HG03039 (cell line): Measurements from ENCODE around the gene UBE2I.
"Not testable (repeated sequence)": the region's sequence is repeated elsewhere in the genome, so short reads cannot be mapped to it uniquely, and the experiment has no call there.

Experiments
- ATAC-seq: cut with Tn5 transposase; IDR thresholded peaks from one replicate; pipeline ENCODE4 v1.9.1; 2021; ENCODE audit warnings: mild to moderate bottlenecking, moderate library complexity; ENCODE audit not compliant: unreplicated experiment

The UBE2I gene

GRCh38 chr16:1308977-1309885, at the start of gene UBE2I:
Gene UBE2I (plus strand): TSS chr16:1309636. CDS start chr16:1314031, 4,395 bp downstream.
- peak; percentile 44 for ATAC-seq

- no peak for ATAC-seq
Observed at GRCh38 chr16:1259760-1260068, 49.7 kb upstream of the UBE2I start.

GRCh38 chr16:1260101-1260680, 49.2 kb upstream of the UBE2I start:
- no peak for ATAC-seq

- no peak for ATAC-seq
Observed at GRCh38 chr16:1261131-1261892, 48.1 kb upstream of the UBE2I start.

- no peak for ATAC-seq
Observed at GRCh38 chr16:1262210-1262845, 47.1 kb upstream of the UBE2I start.

GRCh38 chr16:1262846-1263221, 46.6 kb upstream of the UBE2I start:
- ATAC-seq = no peak

GRCh38 chr16:1263591-1264344, 45.7 kb upstream of the UBE2I start:
- no peak for ATAC-seq

- ATAC-seq = no peak
Observed at GRCh38 chr16:1264345-1265089, 44.9 kb upstream of the UBE2I start.

- ATAC-seq = no peak
Observed at GRCh38 chr16:1265090-1265630, 44.3 kb upstream of the UBE2I start.

GRCh38 chr16:1265826-1266225, 43.6 kb upstream of the UBE2I start:
- no peak for ATAC-seq

- ATAC-seq = not testable (repeated sequence)
Observed at GRCh38 chr16:1269418-1269817, 40.0 kb upstream of the UBE2I start.

- ATAC-seq = no peak
Observed at GRCh38 chr16:1271380-1271723, 38.1 kb upstream of the UBE2I start.

GRCh38 chr16:1271724-1272413, 37.6 kb upstream of the UBE2I start:
- not testable (repeated sequence) for ATAC-seq

- no peak for ATAC-seq
Observed at GRCh38 chr16:1272453-1273198, 36.8 kb upstream of the UBE2I start.

- no peak for ATAC-seq
Observed at GRCh38 chr16:1273816-1274215, 35.6 kb upstream of the UBE2I start.

GRCh38 chr16:1274767-1275166, 34.7 kb upstream of the UBE2I start:
- ATAC-seq = no peak

- ATAC-seq = no peak
Observed at GRCh38 chr16:1275791-1276579, 33.5 kb upstream of the UBE2I start.

- no peak for ATAC-seq
Observed at GRCh38 chr16:1276580-1276878, 32.9 kb upstream of the UBE2I start.
